ENCODE measurements around the gene TUBB.

The TUBB gene

GRCh38 chr6:30678964-30679726 lies 41.0 kb upstream of the TUBB start:
- peak; percentile 72 for ATAC-seq
- TF ChIP-seq PPARA (CRISPR knock-in tag; IDR thresholded peaks at IDR 0.05; ENCODE audit: borderline replicate concordance), result no peak

GRCh38 chr6:30679765-30680535 lies 40.2 kb upstream of the TUBB start:
- TF ChIP-seq SNAI2 (CRISPR knock-in tag; IDR thresholded peaks at IDR 0.05) (no peak), ZC3H10 (CRISPR knock-in tag; IDR thresholded peaks at IDR 0.05) (no peak), ISL1 (CRISPR knock-in tag; IDR thresholded peaks at IDR 0.05) (no peak), ZNF565 (CRISPR knock-in tag; conservative IDR thresholded peaks at IDR 0.05; ENCODE audit: low read depth) (no peak), TCF4 (CRISPR knock-in tag; IDR thresholded peaks at IDR 0.05; ENCODE audit: borderline replicate concordance) (no peak), ZFP3 (CRISPR knock-in tag; IDR thresholded peaks at IDR 0.05) (no peak), PPARA (CRISPR knock-in tag; IDR thresholded peaks at IDR 0.05; ENCODE audit: borderline replicate concordance) (no peak), ESRRG (CRISPR knock-in tag; IDR thresholded peaks at IDR 0.05) (no peak), CSRNP3 (CRISPR knock-in tag; IDR thresholded peaks at IDR 0.05) (no peak), BACH2 (CRISPR knock-in tag; IDR thresholded peaks at IDR 0.05; ENCODE audit: borderline replicate concordance) (no peak), TOX (CRISPR knock-in tag; IDR thresholded peaks at IDR 0.05; ENCODE audit: borderline replicate concordance) (no peak), TSHZ2 (CRISPR knock-in tag; IDR thresholded peaks at IDR 0.05) (no peak), OSR1 (CRISPR knock-in tag; IDR thresholded peaks at IDR 0.05) (no peak), ZFP30 (CRISPR knock-in tag; IDR thresholded peaks at IDR 0.05) (no peak)
- TF ChIP-seq, protein P1, sequence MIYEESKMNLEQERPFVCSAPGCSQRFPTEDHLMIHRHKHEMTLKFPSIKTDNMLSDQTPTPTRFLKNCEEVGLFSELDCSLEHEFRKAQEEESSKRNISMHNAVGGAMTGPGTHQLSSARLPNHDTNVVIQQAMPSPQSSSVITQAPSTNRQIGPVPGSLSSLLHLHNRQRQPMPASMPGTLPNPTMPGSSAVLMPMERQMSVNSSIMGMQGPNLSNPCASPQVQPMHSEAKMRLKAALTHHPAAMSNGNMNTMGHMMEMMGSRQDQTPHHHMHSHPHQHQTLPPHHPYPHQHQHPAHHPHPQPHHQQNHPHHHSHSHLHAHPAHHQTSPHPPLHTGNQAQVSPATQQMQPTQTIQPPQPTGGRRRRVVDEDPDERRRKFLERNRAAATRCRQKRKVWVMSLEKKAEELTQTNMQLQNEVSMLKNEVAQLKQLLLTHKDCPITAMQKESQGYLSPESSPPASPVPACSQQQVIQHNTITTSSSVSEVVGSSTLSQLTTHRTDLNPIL (CRISPR knock-in tag; IDR thresholded peaks at IDR 0.05; ENCODE audit: low read depth), result no peak
- TF ChIP-seq, protein P2, sequence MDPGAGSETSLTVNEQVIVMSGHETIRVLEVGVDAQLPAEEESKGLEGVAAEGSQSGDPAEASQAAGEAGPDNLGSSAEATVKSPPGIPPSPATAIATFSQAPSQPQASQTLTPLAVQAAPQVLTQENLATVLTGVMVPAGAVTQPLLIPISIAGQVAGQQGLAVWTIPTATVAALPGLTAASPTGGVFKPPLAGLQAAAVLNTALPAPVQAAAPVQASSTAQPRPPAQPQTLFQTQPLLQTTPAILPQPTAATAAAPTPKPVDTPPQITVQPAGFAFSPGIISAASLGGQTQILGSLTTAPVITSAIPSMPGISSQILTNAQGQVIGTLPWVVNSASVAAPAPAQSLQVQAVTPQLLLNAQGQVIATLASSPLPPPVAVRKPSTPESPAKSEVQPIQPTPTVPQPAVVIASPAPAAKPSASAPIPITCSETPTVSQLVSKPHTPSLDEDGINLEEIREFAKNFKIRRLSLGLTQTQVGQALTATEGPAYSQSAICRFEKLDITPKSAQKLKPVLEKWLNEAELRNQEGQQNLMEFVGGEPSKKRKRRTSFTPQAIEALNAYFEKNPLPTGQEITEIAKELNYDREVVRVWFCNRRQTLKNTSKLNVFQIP (CRISPR knock-in tag; IDR thresholded peaks at IDR 0.05; ENCODE audit: borderline replicate concordance, low read depth), result no peak
- no peak for ATAC-seq

GRCh38 chr6:30681766-30682142 lies 38.4 kb upstream of the TUBB start:
- ATAC-seq, result no peak

More at GRCh38 chr6:30681766-30682142, 38.4 kb upstream of the TUBB start:
- TF ChIP-seq, protein P3, sequence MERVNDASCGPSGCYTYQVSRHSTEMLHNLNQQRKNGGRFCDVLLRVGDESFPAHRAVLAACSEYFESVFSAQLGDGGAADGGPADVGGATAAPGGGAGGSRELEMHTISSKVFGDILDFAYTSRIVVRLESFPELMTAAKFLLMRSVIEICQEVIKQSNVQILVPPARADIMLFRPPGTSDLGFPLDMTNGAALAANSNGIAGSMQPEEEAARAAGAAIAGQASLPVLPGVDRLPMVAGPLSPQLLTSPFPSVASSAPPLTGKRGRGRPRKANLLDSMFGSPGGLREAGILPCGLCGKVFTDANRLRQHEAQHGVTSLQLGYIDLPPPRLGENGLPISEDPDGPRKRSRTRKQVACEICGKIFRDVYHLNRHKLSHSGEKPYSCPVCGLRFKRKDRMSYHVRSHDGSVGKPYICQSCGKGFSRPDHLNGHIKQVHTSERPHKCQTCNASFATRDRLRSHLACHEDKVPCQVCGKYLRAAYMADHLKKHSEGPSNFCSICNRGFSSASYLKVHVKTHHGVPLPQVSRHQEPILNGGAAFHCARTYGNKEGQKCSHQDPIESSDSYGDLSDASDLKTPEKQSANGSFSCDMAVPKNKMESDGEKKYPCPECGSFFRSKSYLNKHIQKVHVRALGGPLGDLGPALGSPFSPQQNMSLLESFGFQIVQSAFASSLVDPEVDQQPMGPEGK (CRISPR knock-in tag; IDR thresholded peaks at IDR 0.05; ENCODE audit: borderline replicate concordance), result no peak
- TF ChIP-seq RARB (CRISPR knock-in tag; IDR thresholded peaks at IDR 0.05) (no peak), ZFP30 (CRISPR knock-in tag; IDR thresholded peaks at IDR 0.05) (no peak), CSDC2 (CRISPR knock-in tag; IDR thresholded peaks at IDR 0.05) (no peak), ARNTL (CRISPR knock-in tag; IDR thresholded peaks at IDR 0.05; ENCODE audit: borderline replicate concordance, low read depth) (no peak), CSRNP3 (CRISPR knock-in tag; IDR thresholded peaks at IDR 0.05) (no peak), BACH2 (CRISPR knock-in tag; IDR thresholded peaks at IDR 0.05; ENCODE audit: borderline replicate concordance) (no peak), ZC3H10 (CRISPR knock-in tag; IDR thresholded peaks at IDR 0.05) (no peak), ZNF70 (CRISPR knock-in tag; IDR thresholded peaks at IDR 0.05) (no peak), ZFP3 (CRISPR knock-in tag; IDR thresholded peaks at IDR 0.05) (no peak), SNAI2 (CRISPR knock-in tag; IDR thresholded peaks at IDR 0.05) (no peak)
- TF ChIP-seq, protein P1 (CRISPR knock-in tag; IDR thresholded peaks at IDR 0.05; ENCODE audit: low read depth), result no peak
